K562 (cell line): ENCODE results near the gene TXNIP. TPM values are rescaled to one million over a fixed set of nuclear protein-coding genes. Genes with fewer than 3 reads are reported as not detected.

Experiments used
- CC2D1A ChIP-seq: fragments of 450-650 bp; IDR thresholded peaks from 2 replicates; pipeline ENCODE4 v1.6.1; 2017; ENCODE audit warnings: mild to moderate bottlenecking
- CHD4 ChIP-seq: fragments of 200-600 bp; sonication (generic); IDR thresholded peaks from 3 replicates; pipeline ENCODE4 v1.6.1; 2012; ENCODE audit warnings: low read depth, mild to moderate bottlenecking, mixed read lengths, low read length, inconsistent platforms; ENCODE audit not compliant: insufficient read depth, insufficient replicate concordance, poor library complexity, severe bottlenecking
- CREM ChIP-seq: IDR thresholded peaks from 2 replicates; pipeline ENCODE4 v1.6.1; 2014; ENCODE audit warnings: antibody characterized with exemption, low read depth
- DNMT1 ChIP-seq: fragments of 450-650 bp; IDR thresholded peaks from 2 replicates; pipeline ENCODE4 v1.6.1; 2016; ENCODE audit warnings: antibody characterized with exemption, mild to moderate bottlenecking
- HLTF ChIP-seq: fragments of 450-650 bp; IDR thresholded peaks from 2 replicates; pipeline ENCODE4 v1.6.1; 2016
- KDM5B ChIP-seq: fragments of 200-600 bp; sonication (generic); IDR thresholded peaks from 2 replicates; pipeline ENCODE4 v1.6.1; 2012; ENCODE audit warnings: low read depth, mild to moderate bottlenecking, moderate library complexity, low read length, control low read depth, inconsistent platforms; ENCODE audit not compliant: insufficient replicate concordance
- MTA2 ChIP-seq: fragments of 450-650 bp; IDR thresholded peaks from 2 replicates; pipeline ENCODE4 v1.6.1; 2016; ENCODE audit warnings: low read depth
- NFE2 ChIP-seq: IDR thresholded peaks from 2 replicates; pipeline ENCODE4 v1.6.1; 2014; ENCODE audit warnings: antibody characterized with exemption, low read depth
- POLR2B ChIP-seq: fragments of 450-650 bp; IDR thresholded peaks from 2 replicates; pipeline ENCODE4 v1.6.1; 2018; ENCODE audit warnings: low read depth; ENCODE audit not compliant: partially characterized antibody
- PTBP1 ChIP-seq: fragments of 200-400 bp; formaldehyde crosslinking; IDR thresholded peaks from 2 replicates; pipeline ENCODE4 v1.6.1; 2017; ENCODE audit warnings: low read depth, low read length
- SIX5 ChIP-seq, 2 experiments: IDR thresholded peaks; 2 replicates each; pipeline ENCODE4 v1.6.1; 2011; ENCODE audit warnings: low read length in 2 of 2, borderline replicate concordance in 1 of 2, low read depth in 1 of 2, mild to moderate bottlenecking in 1 of 2, moderate library complexity in 1 of 2; ENCODE audit not compliant: insufficient read depth in 1 of 2
- ZEB2 ChIP-seq: fragments of 450-650 bp; IDR thresholded peaks from 2 replicates; pipeline ENCODE4 v1.6.1; 2016
- ZKSCAN8 ChIP-seq: fragments of 200-800 bp; sonication (Bioruptor generic); IDR thresholded peaks from 2 replicates; pipeline ENCODE4 v1.6.1; 2016; ENCODE audit warnings: missing genetic modification characterization, missing compliant biosample characterization
- ZNF197 ChIP-seq: fragments of 200-800 bp; sonication (Bioruptor generic); IDR thresholded peaks from 2 replicates; pipeline ENCODE4 v1.6.1; 2016; ENCODE audit warnings: low read depth, missing genetic modification characterization, missing compliant biosample characterization
- ZNF253 ChIP-seq: fragments of 250-450 bp; sonication (Bioruptor Pico); conservative IDR thresholded peaks from 2 replicates; pipeline ENCODE4 v1.6.1; 2021; ENCODE audit warnings: mild to moderate bottlenecking
- ZNF263 ChIP-seq: sonication (generic); formaldehyde crosslinking; IDR thresholded peaks from 2 replicates; pipeline ENCODE4 v1.8.0; 2022; ENCODE audit warnings: mild to moderate bottlenecking, missing genetic modification reagents, borderline replicate concordance
- ZNF274 ChIP-seq: IDR thresholded peaks from 2 replicates; pipeline ENCODE4 v1.6.1; 2011; ENCODE audit warnings: low read depth, mild to moderate bottlenecking, low read length, moderate library complexity, borderline replicate concordance
- ZNF695 ChIP-seq: fragments of 450-650 bp; formaldehyde crosslinking; IDR thresholded peaks from 2 replicates; pipeline ENCODE4 v1.4.0; 2020; ENCODE audit warnings: mild to moderate bottlenecking, moderate library complexity
- polyA plus RNA-seq, 8 experiments: library from polyadenylated mRNA; depleted of rRNA in 4 of 8; stranded (reverse) in 5 of 8; unstranded in 3 of 8; fragments of >200 nt; fragmentation: Nextera tagmentation in 2 of 8; fragmentation: Illumina TruSeq in 1 of 8; extraction: Ambion mirVana in 2 of 8; extraction: Trizol in 1 of 8; gene quantifications; 2 replicates each; pipeline versions ENCODE4 v1.2.1 to v1.2.3, GENCODE V29; 2011 to 2014; ENCODE audit warnings: inconsistent platforms in 1 of 8, missing spikeins in 1 of 8
- total RNA-seq, 7 experiments: library from RNA; depleted of rRNA in 6 of 7; stranded (reverse); fragments of >200 nt in 6 of 7; fragmentation: Illumina TruSeq in 2 of 7; extraction: Trizol in 2 of 7; gene quantifications; 2 replicates each; pipeline versions ENCODE4 v1.2.1 to v1.2.3, GENCODE V29; 2011 to 2021; ENCODE audit warnings: low replicate concordance in 1 of 7
- TF ChIP-seq, protein P1 (sequence below): fragments of 200-800 bp; sonication (Bioruptor generic); IDR thresholded peaks from 2 replicates; pipeline ENCODE4 v1.6.1; 2016; ENCODE audit warnings: missing genetic modification characterization, missing compliant biosample characterization
- TF ChIP-seq, protein P2 (sequence below): fragments of 450-650 bp; formaldehyde crosslinking; IDR thresholded peaks from 2 replicates; pipeline ENCODE4 v1.4.0; 2020; ENCODE audit warnings: mild to moderate bottlenecking, moderate library complexity
- TF ChIP-seq, protein P3 (sequence below): fragments of 450-650 bp; formaldehyde crosslinking; IDR thresholded peaks from 2 replicates; pipeline ENCODE4 v1.4.0; 2020; ENCODE audit warnings: mild to moderate bottlenecking, moderate library complexity

TXNIP gene
- total and polyA plus RNA-seq, 9 of the 15 experiments (the other 6 are each of a cell fraction or from before 2014, with no cell fraction given): 120 to 499 (median 257) TPM

DNA sequence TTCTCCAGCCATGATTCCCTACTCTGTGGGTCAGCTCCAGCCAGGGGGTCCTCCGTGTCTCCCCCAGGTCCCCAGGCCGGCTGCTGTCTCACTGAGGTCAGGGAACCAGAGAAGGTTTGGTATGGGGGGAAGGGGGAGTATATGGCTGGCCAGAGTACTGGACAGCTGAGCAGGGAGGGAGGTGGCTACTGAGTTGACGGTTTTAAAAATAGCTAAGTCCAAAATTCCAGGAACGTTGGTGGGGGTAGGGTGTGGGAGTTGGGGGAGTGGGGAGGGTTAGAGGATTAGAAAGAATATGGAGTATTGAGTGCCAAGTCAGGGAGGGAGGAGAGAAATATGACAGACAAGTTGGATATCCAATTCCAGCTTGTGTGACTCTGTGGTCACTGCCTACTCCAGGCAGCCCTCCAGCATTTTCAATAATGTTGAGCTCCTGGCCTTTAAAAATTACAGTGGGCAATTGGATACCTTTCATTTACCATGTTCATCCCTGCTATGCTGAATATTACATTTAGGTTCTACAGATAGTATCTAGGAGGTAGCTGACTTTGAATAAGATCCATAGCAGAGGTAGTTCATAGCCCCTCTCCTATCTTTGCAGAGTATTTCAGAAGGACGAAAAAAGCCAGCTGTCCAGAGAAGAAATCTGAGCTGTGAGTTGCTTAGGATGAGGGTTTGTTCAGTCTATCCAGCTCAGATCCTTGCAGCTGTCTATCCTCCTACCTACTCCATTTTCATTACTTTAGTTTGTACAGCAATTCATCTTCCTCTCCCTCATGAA lies 25.4 kb upstream of the TXNIP start, which contains the start of gene HJV (continued):
- TF ChIP-seq, protein P1, sequence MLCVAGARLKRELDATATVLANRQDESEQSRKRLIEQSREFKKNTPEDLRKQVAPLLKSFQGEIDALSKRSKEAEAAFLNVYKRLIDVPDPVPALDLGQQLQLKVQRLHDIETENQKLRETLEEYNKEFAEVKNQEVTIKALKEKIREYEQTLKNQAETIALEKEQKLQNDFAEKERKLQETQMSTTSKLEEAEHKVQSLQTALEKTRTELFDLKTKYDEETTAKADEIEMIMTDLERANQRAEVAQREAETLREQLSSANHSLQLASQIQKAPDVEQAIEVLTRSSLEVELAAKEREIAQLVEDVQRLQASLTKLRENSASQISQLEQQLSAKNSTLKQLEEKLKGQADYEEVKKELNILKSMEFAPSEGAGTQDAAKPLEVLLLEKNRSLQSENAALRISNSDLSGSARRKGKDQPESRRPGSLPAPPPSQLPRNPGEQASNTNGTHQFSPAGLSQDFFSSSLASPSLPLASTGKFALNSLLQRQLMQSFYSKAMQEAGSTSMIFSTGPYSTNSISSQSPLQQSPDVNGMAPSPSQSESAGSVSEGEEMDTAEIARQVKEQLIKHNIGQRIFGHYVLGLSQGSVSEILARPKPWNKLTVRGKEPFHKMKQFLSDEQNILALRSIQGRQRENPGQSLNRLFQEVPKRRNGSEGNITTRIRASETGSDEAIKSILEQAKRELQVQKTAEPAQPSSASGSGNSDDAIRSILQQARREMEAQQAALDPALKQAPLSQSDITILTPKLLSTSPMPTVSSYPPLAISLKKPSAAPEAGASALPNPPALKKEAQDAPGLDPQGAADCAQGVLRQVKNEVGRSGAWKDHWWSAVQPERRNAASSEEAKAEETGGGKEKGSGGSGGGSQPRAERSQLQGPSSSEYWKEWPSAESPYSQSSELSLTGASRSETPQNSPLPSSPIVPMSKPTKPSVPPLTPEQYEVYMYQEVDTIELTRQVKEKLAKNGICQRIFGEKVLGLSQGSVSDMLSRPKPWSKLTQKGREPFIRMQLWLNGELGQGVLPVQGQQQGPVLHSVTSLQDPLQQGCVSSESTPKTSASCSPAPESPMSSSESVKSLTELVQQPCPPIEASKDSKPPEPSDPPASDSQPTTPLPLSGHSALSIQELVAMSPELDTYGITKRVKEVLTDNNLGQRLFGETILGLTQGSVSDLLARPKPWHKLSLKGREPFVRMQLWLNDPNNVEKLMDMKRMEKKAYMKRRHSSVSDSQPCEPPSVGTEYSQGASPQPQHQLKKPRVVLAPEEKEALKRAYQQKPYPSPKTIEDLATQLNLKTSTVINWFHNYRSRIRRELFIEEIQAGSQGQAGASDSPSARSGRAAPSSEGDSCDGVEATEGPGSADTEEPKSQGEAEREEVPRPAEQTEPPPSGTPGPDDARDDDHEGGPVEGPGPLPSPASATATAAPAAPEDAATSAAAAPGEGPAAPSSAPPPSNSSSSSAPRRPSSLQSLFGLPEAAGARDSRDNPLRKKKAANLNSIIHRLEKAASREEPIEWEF (CRISPR knock-in tag): no peak
- no peak for TF ChIP-seq CREM
- no peak for TF ChIP-seq ZNF253 (CRISPR knock-in tag)
- TF ChIP-seq HLTF: peak; percentile 19; the same call in 1 of the 2 replicates
- TF ChIP-seq KDM5B: no peak
- TF ChIP-seq ZKSCAN8 (CRISPR knock-in tag): no peak
- TF ChIP-seq DNMT1: no peak
- no peak for TF ChIP-seq PTBP1
- no peak for TF ChIP-seq POLR2B
- TF ChIP-seq, protein P2, sequence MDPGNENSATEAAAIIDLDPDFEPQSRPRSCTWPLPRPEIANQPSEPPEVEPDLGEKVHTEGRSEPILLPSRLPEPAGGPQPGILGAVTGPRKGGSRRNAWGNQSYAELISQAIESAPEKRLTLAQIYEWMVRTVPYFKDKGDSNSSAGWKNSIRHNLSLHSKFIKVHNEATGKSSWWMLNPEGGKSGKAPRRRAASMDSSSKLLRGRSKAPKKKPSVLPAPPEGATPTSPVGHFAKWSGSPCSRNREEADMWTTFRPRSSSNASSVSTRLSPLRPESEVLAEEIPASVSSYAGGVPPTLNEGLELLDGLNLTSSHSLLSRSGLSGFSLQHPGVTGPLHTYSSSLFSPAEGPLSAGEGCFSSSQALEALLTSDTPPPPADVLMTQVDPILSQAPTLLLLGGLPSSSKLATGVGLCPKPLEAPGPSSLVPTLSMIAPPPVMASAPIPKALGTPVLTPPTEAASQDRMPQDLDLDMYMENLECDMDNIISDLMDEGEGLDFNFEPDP (CRISPR knock-in tag): no peak
- no peak for TF ChIP-seq ZNF274
- no peak for TF ChIP-seq ZNF197 (CRISPR knock-in tag)
- TF ChIP-seq ZNF263 (CRISPR knock-in tag): no peak
- no peak for TF ChIP-seq SIX5 (IDR thresholded peaks at IDR 0.05; ENCODE audit: borderline replicate concordance in 1 of 2, insufficient read depth in 1 of 2, low read depth in 1 of 2, low read length in 2 of 2)
- TF ChIP-seq ZNF695 (CRISPR knock-in tag): no peak
- TF ChIP-seq CHD4: peak; percentile 98
- peak; percentile 37; the same call in 1 of the 2 replicates for TF ChIP-seq NFE2
- no peak for TF ChIP-seq MTA2
- TF ChIP-seq CC2D1A: peak; percentile 40; the same call in 1 of the 2 replicates
- no peak for TF ChIP-seq ZEB2
- TF ChIP-seq, protein P3, sequence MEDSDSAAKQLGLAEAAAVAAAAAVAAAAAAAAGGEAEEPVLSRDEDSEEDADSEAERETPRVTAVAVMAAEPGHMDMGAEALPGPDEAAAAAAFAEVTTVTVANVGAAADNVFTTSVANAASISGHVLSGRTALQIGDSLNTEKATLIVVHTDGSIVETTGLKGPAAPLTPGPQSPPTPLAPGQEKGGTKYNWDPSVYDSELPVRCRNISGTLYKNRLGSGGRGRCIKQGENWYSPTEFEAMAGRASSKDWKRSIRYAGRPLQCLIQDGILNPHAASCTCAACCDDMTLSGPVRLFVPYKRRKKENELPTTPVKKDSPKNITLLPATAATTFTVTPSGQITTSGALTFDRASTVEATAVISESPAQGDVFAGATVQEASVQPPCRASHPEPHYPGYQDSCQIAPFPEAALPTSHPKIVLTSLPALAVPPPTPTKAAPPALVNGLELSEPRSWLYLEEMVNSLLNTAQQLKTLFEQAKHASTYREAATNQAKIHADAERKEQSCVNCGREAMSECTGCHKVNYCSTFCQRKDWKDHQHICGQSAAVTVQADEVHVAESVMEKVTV (CRISPR knock-in tag): no peak
